Retinal pigment epithelial cell (primary cell): ENCODE measurements around the gene PRKN.

Experiments used
- DNase-seq: peaks from one replicate; pipeline ENCODE4 v3.0.0-alpha.2; 2010; ENCODE audit warnings: low read depth
- H3K4me3 ChIP-seq: 2 replicates; pipeline ENCODE4 v1.5.1; 2011; ENCODE audit warnings: mild to moderate bottlenecking, low read length, control low read depth, moderate library complexity
- TF ChIP-seq, protein P1 (sequence below): conservative IDR thresholded peaks from 2 replicates; pipeline ENCODE4 v1.5.1; 2011; ENCODE audit warnings: low read depth, low read length, control low read depth, inconsistent platforms

PRKN gene

DNA sequence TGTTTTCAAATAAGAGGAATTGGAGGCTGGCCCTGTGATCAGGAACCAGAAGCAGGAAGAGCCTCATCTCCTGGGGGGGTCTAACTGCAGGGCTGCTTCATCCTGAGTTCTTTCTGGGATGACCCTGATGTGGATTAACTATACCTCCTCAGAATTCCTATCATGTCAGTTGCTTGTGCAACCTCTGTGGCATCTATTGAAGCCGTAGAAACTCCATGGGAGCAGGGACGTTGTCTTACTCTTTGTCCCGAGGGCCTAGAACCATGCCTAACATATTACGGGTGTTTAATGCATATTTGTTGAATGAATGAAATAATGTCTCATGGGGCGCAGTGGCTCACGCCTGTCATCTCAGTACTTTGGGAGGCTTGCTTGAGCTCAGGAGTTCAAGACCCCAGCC is 1343.6 kb downstream of the PRKN start:
- TF ChIP-seq, protein P1, sequence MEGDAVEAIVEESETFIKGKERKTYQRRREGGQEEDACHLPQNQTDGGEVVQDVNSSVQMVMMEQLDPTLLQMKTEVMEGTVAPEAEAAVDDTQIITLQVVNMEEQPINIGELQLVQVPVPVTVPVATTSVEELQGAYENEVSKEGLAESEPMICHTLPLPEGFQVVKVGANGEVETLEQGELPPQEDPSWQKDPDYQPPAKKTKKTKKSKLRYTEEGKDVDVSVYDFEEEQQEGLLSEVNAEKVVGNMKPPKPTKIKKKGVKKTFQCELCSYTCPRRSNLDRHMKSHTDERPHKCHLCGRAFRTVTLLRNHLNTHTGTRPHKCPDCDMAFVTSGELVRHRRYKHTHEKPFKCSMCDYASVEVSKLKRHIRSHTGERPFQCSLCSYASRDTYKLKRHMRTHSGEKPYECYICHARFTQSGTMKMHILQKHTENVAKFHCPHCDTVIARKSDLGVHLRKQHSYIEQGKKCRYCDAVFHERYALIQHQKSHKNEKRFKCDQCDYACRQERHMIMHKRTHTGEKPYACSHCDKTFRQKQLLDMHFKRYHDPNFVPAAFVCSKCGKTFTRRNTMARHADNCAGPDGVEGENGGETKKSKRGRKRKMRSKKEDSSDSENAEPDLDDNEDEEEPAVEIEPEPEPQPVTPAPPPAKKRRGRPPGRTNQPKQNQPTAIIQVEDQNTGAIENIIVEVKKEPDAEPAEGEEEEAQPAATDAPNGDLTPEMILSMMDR: no peak
- DNase-seq: no peak
- H3K4me3 ChIP-seq: no peak overlapping the region

DNA sequence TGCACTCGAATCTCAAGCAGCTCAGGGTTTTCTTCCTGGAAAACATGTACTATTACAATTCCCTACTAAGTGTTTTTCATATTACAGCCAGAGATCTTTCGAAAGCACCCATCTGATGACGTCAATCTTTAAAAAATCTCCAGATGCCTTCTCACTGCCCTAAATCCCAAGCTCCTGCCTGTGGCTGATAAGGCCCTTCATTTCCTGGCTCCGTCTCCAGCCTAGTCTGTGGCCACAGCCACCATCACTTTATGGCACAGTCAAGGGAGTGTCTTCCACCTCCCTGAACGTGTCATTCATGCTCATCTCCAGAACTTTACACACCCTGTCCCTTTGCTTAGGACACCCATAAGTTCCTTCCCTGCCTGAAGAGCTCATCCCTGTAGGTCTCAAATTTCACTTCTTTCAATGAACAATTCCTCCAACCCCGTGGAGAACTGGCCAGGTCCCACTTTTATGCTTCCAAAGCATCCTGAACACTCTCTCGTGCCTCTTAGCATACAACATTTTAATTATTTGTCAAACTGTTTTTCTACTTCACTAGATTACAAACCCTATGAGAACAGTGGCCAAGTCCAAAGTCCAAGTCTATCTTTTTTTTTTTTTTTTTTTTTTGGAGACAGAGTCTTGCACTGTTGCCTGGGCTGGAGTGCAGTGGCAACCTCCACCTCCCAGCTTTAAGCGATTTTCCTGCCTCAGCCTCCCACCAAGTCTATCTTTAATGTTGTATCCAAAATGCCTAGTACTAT is 1347.6 kb downstream of the PRKN start:
- DNase-seq: no peak
- H3K4me3 ChIP-seq: no peak overlapping the region
- TF ChIP-seq, protein P1: no peak

DNA sequence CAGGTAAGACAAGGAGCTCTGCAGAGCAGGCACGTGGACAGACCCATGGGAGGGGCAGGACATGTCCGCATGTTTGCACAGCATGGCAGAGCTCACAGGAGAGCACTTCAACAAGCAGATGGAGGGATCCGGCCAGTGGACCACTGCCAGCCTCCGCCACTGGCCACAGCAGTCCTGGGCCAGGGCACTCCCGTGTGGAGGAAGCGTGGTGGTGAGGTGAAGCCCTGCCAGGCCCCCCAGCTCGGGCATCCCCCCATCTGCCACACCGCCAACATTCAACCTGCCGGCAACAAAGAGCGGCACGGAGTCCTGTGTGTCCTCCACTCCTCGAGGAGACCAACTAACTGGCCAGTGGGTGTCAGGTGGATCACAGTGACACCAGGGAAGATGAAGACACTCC is 1349.5 kb downstream of the PRKN start:
- DNase-seq: no peak
- TF ChIP-seq, protein P1: no peak
- H3K4me3 ChIP-seq: no peak overlapping the region

DNA sequence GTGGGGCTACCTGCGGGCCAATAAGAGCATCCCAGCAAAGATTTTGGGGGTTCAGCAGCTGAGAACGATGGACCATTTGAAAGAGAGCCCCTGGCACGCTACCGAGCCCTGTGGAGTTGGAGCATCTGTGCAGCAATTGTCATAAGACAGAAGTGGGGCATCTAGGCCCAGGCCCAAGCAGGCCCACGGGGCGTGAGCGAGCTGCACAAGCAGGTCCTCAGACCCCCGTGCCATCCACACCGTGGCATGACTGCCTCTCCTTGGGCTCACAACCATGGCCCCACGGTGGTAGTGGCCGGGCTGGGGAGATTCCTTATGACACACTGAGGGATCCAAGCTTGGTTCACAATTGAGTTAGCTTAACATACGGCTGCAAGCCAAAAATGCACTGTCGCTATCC is 1350.5 kb downstream of the PRKN start:
- TF ChIP-seq, protein P1: no peak
- DNase-seq: no peak

DNA sequence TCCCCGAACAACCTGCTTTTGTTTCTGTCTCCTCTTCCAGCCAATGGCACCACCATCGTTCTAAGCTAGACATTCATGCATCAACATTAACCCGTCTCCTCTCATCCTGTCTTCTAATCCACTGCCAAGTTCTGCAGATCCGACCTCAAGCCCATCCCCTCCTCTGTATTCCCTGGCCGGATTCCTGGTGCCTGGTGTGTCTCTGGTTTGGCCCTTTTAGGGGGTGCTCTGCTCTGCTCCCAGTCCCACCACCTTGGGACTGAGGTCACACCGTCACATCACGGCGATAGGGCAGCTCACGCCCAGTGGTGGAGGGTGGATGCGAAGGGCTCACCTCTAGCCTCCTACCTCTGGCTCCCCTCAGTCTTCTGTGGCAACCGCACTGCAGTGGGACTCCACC is 1351.2 kb downstream of the PRKN start:
- TF ChIP-seq, protein P1: no peak
- DNase-seq: no peak
- H3K4me3 ChIP-seq: no peak overlapping the region

More for the DNA sequence above, 1350.5 kb downstream of the PRKN start:
- no peak overlapping the region for H3K4me3 ChIP-seq

DNA sequence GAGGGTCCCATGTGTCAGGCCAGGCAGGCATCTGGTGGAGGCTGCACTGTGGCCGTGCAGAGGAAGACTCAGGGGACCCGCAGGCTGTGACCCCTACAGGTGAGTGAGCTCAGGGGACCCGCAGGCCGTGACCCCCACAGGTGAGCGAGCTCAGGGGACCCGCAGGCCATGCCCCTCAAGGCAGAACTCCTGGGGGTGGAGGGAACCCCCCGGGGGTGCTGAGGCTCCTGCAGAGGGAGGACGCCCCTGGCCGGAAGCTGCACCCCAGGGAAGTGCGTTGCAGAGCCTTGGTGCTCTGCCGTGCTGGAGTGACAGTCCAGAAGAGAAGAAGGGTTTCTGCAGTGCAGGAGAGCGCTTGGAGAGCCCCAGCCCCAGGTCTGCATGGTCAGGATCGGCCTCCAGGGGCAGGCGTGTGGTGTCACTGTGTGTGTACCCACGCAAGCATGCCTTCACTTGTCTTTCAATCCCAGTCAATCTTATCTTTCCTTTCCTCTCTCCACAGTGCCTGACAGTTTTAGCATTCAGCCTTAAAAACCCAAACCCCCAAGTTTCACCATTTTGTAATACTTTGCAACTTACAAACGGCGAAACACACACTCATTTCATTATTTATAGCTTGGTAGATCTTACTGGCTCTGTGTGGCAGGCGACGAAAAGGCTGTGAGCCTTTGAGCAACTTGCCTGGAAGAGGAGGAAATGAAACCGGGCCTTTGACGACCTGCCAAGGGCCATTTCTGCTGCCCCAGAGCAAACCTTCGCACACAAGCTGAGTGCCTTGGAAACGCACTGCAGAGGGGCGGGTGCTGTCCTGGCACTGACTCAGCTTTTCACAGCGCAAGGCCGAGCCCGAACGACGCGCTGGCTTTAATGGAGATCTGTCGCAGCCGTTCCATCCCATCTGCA is 1352.3 kb downstream of the PRKN start:
- no peak overlapping the region for H3K4me3 ChIP-seq
- no peak for DNase-seq
- TF ChIP-seq, protein P1: peak; percentile 16
